HG02642 (cell line): ENCODE data around the gene SLC38A1.
"Not testable (repeated sequence)": the region's sequence is repeated elsewhere in the genome, so short reads cannot be mapped to it uniquely, and the experiment has no call there.

Source experiments
- ATAC-seq: cut with Tn5 transposase; IDR thresholded peaks from one replicate; pipeline ENCODE4 v1.9.1; 2021; ENCODE audit warnings: mild to moderate bottlenecking; ENCODE audit not compliant: unreplicated experiment, poor library complexity

SLC38A1 gene

GRCh38 chr12:46177025-46177424 is 91.8 kb downstream of the SLC38A1 start:
- ATAC-seq = no peak

GRCh38 chr12:46174919-46175318 is 93.9 kb downstream of the SLC38A1 start:
- no peak for ATAC-seq

GRCh38 chr12:46174061-46174662 is 94.7 kb downstream of the SLC38A1 start:
- peak; percentile 55 for ATAC-seq

GRCh38 chr12:46168426-46168825 is 100.4 kb downstream of the SLC38A1 start:
- ATAC-seq = no peak

- no peak for ATAC-seq
Measured at GRCh38 chr12:46167412-46167811, 101.4 kb downstream of the SLC38A1 start.

GRCh38 chr12:46165191-46165590 is 103.7 kb downstream of the SLC38A1 start:
- no peak for ATAC-seq

- no peak for ATAC-seq
Measured at GRCh38 chr12:46164186-46164761, 104.6 kb downstream of the SLC38A1 start.

- not testable (repeated sequence) for ATAC-seq
Measured at GRCh38 chr12:46162549-46163076, 106.2 kb downstream of the SLC38A1 start.

- no peak for ATAC-seq
Measured at GRCh38 chr12:46160981-46161690, 107.7 kb downstream of the SLC38A1 start.

- no peak for ATAC-seq
Measured at GRCh38 chr12:46160101-46160980, 108.5 kb downstream of the SLC38A1 start.

GRCh38 chr12:46159309-46159901 is 109.4 kb downstream of the SLC38A1 start:
- ATAC-seq = no peak

- ATAC-seq = no peak
Measured at GRCh38 chr12:46158501-46158900, 110.3 kb downstream of the SLC38A1 start.

GRCh38 chr12:46154221-46154985 is 114.4 kb downstream of the SLC38A1 start:
- ATAC-seq = no peak

GRCh38 chr12:46153268-46153872 is 115.5 kb downstream of the SLC38A1 start:
- no peak for ATAC-seq

- no peak for ATAC-seq
Measured at GRCh38 chr12:46152456-46152855, 116.4 kb downstream of the SLC38A1 start.

GRCh38 chr12:46150735-46151134 is 118.1 kb downstream of the SLC38A1 start:
- no peak for ATAC-seq

- ATAC-seq = no peak
Measured at GRCh38 chr12:46149905-46150304, 118.9 kb downstream of the SLC38A1 start.

- no peak for ATAC-seq
Measured at GRCh38 chr12:46149079-46149464, 119.8 kb downstream of the SLC38A1 start.
